Posterior vena cava (tissue), 2 donors: Measurements from ENCODE around the gene AKR1B1. TPM values are rescaled to one million over a fixed set of nuclear protein-coding genes. Genes with fewer than 3 reads are reported as not detected.
"Not testable (repeated sequence)": the region's sequence is repeated elsewhere in the genome, so short reads cannot be mapped to it uniquely, and the experiment has no call there.

ENCODE experiments used
- DNase-seq: peaks from one replicate; pipeline ENCODE4 v3.0.0-alpha.2; 2020; ENCODE audit warnings: low spot score
- intact Hi-C, 2 donors: fragments of 100-400 bp; cut with DNase I; formaldehyde crosslinking; loops; one replicate each; pipeline versions ENCODE4 v1.14.1 to v1.14.2; 2022 to 2023
- long read RNA-seq, 2 donors: library from polyadenylated mRNA; unstranded; transcript quantifications; one replicate each; pipeline ENCODE4 v2.0.0, GENCODE V29; 2020 to 2021
- total RNA-seq, 2 donors: library from RNA; stranded (reverse); fragmentation: NEBNext Ultra II Directional; extraction: Animal tissue kit (Norgen Biotek cat#: 25700); gene quantifications; one replicate each; pipeline ENCODE4 v1.2.1, GENCODE V29; 2021
- donor health status: DM: yes; HTN: yes; CAD: no.
- donor health status: DM: yes; HTN: yes; CAD: no.

Gene AKR1B1
- total RNA-seq, result 10 to 100 TPM; 53.7 to 67.0 TPM
- long read RNA-seq, donor 1, transcript AKR1B1-201 (10 exons, 1,409 nt), result major isoform, 24 of 29 reads
- long read RNA-seq, donor 1, partial matches to known transcripts, result 2 of 29 reads
- long read RNA-seq, donor 1, other reads (novel, unspliced or antisense), result 2 of 29 reads
- long read RNA-seq, donor 2, transcript AKR1B1-205 (9 exons, 1,930 nt), result minor isoform, 6 of 166 reads
- long read RNA-seq, donor 2, transcript AKR1B1-201 (10 exons, 1,409 nt), result major isoform, 139 of 166 reads
- long read RNA-seq, donor 2, partial matches to known transcripts, result 11 of 166 reads
- long read RNA-seq, donor 2, other reads (novel, unspliced or antisense), result 10 of 166 reads

GRCh38 chr7:134458806-134459698 is at the start of gene AKR1B1:
TSS of gene AKR1B1 (minus strand) at chr7:134459100. CDS start at chr7:134459062, 38 bp downstream.
- intact Hi-C loops, result loop anchor here in 1 of 2 donors (10.0 kb wide), 1 partner anchor 136 kb away; no protein-coding TSS in a partner anchor
- DNase-seq, result peak; percentile 98

GRCh38 chr7:134505856-134506255 is 47.0 kb upstream of the AKR1B1 start:
- DNase-seq, result no peak
- intact Hi-C loops, result no loop called here

GRCh38 chr7:134504660-134505164 is 45.8 kb upstream of the AKR1B1 start:
- no peak for DNase-seq
- intact Hi-C loops, result no loop called here

GRCh38 chr7:134502463-134503371 is 43.8 kb upstream of the AKR1B1 start:
- intact Hi-C loops, result no loop called here
- no peak for DNase-seq

GRCh38 chr7:134500982-134501381 is 42.1 kb upstream of the AKR1B1 start:
- DNase-seq, result no peak
- intact Hi-C loops, result no loop called here

- DNase-seq, result no peak
- intact Hi-C loops, result no loop called here
Measured at GRCh38 chr7:134500406-134500805, 41.5 kb upstream of the AKR1B1 start.

GRCh38 chr7:134495546-134495945 is 36.6 kb upstream of the AKR1B1 start:
- intact Hi-C loops, result no loop called here
- no peak for DNase-seq

- DNase-seq, result no peak
- intact Hi-C loops, result no loop called here
Measured at GRCh38 chr7:134493091-134493490, 34.2 kb upstream of the AKR1B1 start.

GRCh38 chr7:134487721-134488120 is 28.8 kb upstream of the AKR1B1 start:
- DNase-seq, intact Hi-C loops: not testable (repeated sequence)

GRCh38 chr7:134485203-134485602 is 26.3 kb upstream of the AKR1B1 start:
- no peak for DNase-seq
- intact Hi-C loops, result no loop called here

GRCh38 chr7:134483296-134483695 is 24.4 kb upstream of the AKR1B1 start:
- no peak for DNase-seq
- intact Hi-C loops, result no loop called here

- intact Hi-C loops, result no loop called here
- DNase-seq, result no peak
Measured at GRCh38 chr7:134482858-134483257, 24.0 kb upstream of the AKR1B1 start.

GRCh38 chr7:134481167-134481566 is 22.3 kb upstream of the AKR1B1 start:
- DNase-seq, result no peak
- intact Hi-C loops, result no loop called here

- no peak for DNase-seq
- intact Hi-C loops, result no loop called here
Measured at GRCh38 chr7:134480730-134481129, 21.8 kb upstream of the AKR1B1 start.

- no peak for DNase-seq
- intact Hi-C loops, result no loop called here
Measured at GRCh38 chr7:134480202-134480601, 21.3 kb upstream of the AKR1B1 start.

- DNase-seq, result no peak
- intact Hi-C loops, result no loop called here
Measured at GRCh38 chr7:134478707-134479106, 19.8 kb upstream of the AKR1B1 start.

- intact Hi-C loops, result no loop called here
- no peak for DNase-seq
Measured at GRCh38 chr7:134477954-134478353, 19.1 kb upstream of the AKR1B1 start.

- no peak for DNase-seq
- intact Hi-C loops, result no loop called here
Measured at GRCh38 chr7:134476044-134476443, 17.1 kb upstream of the AKR1B1 start.

GRCh38 chr7:134474828-134475227 is 15.9 kb upstream of the AKR1B1 start:
- intact Hi-C loops, result no loop called here
- DNase-seq, result no peak
